Hematopoietic multipotent progenitor cell treated with erythropoietin and hydrocortisone succinate and interleukin-3 and kit ligand, for 6 days (in vitro differentiated cells): ENCODE data around the gene ANKZF1.

ENCODE experiments used
- DNase-seq: peaks from one replicate; pipeline ENCODE4 v3.0.0-alpha.2; 2015

ANKZF1 gene

DNA sequence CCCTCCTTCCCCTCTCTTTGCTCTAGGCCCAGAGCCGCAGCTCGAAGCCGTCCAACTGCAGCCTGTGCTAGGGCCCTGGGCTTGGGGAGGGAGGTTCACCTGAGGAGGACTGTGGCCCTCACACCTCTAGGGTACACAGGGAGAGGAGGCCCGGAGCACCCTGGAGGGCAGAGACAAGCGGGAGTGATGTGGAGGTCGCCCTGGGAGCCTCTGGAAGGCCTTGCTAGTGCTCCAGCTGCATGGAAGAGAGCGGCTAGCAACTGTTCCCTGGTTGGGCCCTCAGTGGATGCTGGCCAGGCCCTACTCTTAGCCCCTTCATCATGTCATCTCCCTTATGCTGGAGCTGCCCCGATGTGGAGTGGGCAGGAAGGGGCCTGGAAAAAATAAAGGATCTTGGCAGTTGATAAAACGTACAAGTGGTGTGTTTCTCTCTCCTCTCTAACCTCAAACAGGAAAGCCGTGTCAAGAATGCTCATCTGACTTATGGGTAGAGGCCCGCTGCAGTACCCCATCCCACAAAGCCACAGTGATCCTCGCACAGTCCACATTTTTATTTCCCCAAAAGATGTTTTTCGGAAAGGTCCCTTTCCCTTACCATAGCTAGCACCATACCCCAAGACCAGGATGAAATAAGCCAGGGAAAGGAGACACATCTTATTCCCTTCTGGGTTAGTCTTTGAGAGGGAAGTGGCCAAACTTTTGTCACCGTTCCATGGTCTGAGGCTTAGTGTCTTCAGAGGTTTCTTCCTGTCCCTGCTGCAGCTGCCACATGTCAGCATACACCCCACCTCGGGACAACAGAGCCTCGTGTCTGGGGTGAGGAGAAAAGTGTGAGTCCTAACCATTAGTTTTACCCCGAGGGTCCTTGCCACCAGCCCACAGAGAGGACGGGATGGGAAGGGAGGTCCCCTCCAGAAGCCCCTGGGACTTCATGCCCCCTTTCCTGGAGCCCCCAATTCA lies 20.1 kb upstream of the ANKZF1 start:
- peak; percentile 49 for DNase-seq

DNA sequence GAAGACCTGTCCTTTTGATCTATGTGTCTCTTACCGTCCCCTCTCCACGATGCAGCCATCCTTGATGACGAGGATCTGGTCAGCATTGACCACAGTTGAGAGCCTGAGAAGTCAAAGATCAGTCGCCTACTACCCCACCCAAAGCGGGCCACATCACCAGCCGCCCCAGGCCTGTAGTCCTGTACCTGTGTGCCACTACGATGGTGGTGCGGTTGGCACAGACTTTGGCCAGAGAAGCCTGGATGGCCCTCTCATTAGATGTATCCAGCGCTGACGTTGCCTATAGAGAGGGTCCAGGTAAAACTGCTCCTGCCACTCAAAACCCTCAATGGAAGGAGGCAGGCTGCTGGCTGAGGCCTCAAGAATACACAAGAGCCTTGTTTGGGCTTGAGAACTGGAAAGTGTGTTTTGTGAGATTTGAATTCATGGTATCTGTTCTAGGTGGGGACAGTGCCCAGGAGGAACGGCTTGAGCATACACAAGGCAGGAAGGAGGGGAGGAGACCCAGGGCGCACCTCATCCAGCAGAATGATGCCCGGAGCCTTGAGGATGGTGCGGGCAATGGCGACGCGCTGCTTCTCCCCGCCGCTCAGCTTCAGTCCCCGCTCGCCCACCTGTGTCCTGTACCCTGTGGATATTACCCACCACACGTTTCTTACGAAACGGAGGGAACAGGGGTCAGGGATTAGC lies 19.3 kb upstream of the ANKZF1 start:
- no peak for DNase-seq

DNA sequence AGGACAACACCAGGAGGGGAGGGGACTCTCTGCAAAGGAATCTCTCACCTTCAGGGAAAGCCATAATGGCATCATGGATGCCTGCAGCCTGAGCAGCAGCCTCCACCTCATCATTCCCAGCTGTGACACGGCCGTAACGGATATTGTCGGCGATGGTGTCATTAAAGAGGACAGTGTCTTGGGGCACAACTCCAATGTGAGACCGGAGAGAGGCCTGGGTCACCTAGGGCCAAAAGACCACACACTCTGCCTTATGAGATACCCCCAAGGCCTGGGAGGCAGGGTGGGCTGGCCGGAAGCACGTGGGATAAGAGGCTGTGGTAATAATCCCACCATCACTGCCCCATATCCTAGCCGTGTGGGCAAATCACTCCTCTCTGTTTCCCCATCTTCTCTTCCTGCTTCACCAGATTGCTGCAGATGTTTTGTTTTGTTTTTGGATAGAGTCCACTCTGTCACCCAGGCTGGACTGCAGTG lies 18.7 kb upstream of the ANKZF1 start:
- DNase-seq = no peak

DNA sequence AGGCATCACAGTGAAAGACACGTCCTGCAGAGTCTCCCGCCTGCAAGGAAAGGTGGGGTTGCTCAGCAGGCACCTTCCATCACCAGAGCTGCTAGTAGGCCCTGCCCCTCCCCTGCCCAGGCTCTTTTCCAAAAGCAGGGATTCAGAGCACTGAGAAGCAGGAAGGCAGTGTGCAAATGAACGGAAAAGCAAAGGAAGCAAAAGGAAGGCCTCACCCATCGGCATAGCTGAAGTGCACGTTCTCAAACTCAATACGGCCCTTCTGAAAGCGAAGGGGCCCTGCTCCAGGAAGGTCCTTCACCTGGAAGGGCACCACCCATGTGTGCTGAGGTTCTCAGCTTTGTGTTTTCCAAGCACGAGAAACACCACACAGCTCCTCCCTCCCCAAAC lies 16.6 kb upstream of the ANKZF1 start:
- DNase-seq = no peak

GRCh38 chr2:219213486-219214071 lies 16.0 kb upstream of the ANKZF1 start:
- no peak for DNase-seq

DNA sequence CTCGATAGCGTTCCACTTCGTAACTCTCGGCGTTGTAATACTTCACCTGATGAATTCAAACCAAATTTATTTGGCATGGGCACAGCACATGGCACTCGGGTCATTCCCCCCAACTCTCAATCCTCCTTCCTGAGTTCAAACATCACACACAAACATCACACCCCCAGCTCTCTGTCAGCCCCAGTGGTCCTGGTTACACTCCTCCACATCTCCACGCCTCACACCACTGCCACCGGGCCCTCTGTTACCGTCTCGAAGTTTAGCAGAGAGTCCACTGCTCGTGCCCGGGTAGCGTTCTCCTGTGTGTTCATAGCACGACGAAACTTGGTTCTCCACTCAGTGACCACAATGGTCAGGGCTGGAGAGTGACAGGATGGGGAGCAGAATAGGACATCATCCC lies 15.5 kb upstream of the ANKZF1 start:
- no peak for DNase-seq

DNA sequence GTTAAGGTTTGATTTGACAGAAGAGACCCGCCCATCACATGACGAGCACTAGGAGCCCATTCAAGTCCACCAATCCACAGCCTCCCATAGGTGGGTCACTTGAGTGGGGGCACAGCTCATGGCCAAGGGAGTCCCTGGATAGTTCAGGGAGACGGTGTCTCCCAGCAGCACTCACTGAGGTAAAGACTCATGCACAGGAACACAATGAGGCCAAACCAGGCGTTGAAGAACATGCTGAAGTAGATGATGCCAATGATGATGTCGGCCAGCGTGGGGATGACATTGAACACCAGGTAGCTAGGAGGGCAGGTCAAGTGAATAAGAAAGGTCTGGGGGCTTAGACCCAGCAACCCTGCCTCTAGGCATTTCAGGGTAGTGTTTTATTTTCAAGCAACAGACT lies 14.8 kb upstream of the ANKZF1 start:
- no peak for DNase-seq

GRCh38 chr2:219215871-219216534 lies 13.6 kb upstream of the ANKZF1 start:
- no peak for DNase-seq

DNA sequence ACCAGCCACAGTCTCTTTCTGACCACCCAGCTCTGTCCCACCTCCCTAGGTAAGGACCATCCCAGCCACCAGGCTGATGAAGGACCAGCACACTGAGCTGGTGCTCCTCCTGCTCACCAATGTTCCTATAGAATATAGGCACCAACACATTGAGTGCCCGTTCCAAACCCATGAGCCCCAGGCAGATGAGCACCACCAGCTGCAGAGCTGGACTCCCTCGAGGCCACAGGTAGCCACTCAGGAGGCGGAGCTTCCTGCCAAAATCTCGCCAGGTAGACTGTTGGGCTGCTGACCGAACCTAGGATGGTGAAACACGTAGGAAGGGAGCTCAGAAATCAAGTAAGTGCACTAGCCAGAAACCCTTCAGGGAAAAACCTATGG lies 13.1 kb upstream of the ANKZF1 start:
- DNase-seq = no peak

GRCh38 chr2:219218217-219218731 lies 11.3 kb upstream of the ANKZF1 start:
- DNase-seq = peak; percentile 70

DNA sequence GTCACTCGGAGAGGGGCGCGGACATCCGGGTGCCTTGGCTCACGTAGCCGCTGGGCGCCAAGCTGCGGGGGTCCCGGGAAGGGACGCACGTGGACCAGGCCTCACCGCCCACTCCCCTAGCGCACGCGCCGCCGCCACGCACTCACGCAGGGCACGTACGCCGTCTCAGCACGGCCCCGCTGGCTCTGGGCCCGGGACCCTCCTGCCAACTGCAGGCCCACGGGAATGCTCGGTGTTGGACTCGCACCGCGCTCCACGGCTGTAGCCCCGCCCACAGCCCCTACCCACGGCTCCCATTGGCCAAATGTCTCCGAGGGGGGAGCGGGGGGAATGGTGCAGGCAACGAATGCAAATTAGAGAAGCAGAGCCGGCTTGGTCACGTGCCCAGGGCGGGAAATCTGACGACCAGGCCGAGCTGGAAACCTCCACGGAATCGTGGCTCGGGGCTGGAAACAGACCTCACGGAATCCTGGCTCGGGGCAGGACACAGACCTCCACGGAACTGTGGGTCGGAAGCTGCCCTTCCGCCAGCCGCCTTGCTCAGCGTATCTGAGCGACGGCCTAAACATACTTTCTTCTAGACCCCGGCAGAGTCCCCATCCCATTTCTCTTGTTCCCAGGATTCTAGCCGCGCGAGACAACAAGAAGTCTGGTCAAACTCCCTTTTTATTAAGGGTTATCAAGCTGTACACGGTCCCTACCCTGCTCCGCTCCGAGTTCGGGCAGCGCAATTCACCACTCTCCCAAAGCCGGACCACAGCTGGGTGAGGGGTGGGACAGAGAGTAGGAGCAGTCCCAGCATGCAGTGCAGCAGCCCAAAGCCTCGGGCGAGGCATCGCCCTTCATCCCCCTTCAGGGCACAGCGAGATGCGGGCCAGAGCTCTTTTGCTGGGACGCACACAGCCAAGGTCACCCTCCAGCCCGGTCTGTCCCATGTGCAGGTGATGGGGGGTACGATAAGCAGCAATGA lies 10.6 kb upstream of the ANKZF1 start, which contains the start of gene ABCB6:
ABCB6 (minus strand) TSS at position 227 of the 970 bp plus-strand sequence. CDS start 285 bp downstream, outside the sequence.
- peak; percentile 97 for DNase-seq

DNA sequence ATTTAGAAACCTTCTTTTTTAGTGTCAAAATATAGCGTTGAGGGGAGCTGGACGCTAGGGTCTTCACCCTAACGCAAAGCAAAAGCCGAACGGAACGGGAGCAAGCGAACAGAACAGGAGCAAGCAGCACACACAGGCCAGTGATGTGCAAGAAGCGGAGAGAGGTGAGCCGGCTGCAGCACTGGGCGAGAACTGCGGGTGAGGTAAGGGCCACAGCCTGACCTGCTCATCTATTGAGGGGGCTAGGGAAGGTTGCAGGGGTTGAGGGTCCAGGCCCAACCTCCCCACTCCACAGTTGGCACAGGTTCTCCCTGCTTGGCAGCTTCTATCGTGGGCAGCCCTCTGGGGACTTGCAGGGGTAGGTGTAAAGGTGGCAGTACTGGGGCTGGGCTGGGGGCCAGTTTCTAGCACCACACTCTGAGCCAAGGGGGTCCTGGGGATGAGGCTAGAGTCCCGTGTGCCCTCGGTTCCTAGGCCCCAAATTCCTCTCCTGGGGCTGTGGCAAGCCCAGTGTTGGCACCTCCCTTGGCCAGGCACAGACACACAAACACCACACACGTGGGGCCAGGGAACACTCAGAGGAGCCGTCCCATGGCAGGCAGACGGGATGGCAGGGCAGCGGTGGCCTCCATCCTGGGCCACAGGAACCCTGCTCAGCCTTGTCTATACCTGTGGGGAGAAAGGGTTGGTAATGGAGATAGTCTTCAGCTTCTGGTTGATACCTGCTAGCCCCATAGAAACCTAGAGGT lies 9.6 kb upstream of the ANKZF1 start:
- DNase-seq = no peak

GRCh38 chr2:219220652-219221402 lies 8.8 kb upstream of the ANKZF1 start:
- no peak for DNase-seq

DNA sequence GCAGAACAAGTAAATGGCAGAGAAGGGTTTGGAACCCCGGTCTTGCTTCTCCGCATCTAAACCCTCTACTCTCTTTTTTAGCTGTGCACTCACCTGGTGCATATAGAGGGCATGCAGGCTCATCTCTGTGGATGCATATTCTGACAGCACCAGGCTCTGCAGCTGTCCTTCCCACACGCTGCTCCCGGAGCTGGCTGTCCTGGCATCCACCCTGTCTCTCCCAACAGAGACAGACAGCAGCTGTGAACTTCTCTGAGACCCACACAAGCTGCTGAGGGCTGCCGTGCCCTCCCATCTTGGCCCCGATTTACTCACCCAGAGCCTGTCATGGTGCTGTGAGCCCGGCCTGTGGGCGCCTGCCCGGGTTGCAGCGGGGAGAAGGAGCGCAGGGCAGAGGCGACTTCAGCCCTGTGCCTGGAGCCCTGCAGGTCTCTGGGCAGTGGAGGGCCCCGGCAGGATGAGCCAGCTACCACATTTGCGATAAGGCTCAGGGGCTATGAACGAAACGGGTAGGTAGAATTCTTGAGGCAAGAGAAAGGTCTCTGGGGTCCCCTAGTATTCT lies 7.6 kb upstream of the ANKZF1 start:
- no peak for DNase-seq

GRCh38 chr2:219223831-219224610 lies 5.6 kb upstream of the ANKZF1 start:
- no peak for DNase-seq

- peak; percentile 49 for DNase-seq
These were observed 4.3 kb upstream of the ANKZF1 start for GRCh38 chr2:219225350-219225749.

- DNase-seq = peak; percentile 47
These were observed 1.3 kb upstream of the ANKZF1 start for GRCh38 chr2:219228041-219228910.

GRCh38 chr2:219228911-219229304 lies 698 bp upstream of the ANKZF1 start:
- no peak for DNase-seq
